SK-N-SH treated with all-trans-retinoic acid at 6 μM for 48 hours (cell line): Measurements from ENCODE around the gene DDX10.

Experiments
- ARNTL ChIP-seq: fragments of 450-650 bp; formaldehyde crosslinking; IDR thresholded peaks from 2 replicates; pipeline ENCODE4 v1.5.0; 2020; ENCODE audit warnings: low read depth, mild to moderate bottlenecking, moderate library complexity, borderline replicate concordance
- BACH2 ChIP-seq: fragments of 250-450 bp; sonication (Bioruptor Pico); IDR thresholded peaks from 2 replicates; pipeline ENCODE4 v1.9.0; 2021; ENCODE audit warnings: mild to moderate bottlenecking, borderline replicate concordance
- CREB5 ChIP-seq: fragments of 250-450 bp; sonication (Bioruptor Pico); IDR thresholded peaks from 2 replicates; pipeline ENCODE4 v1.5.1; 2020; ENCODE audit warnings: low read depth, mild to moderate bottlenecking, moderate library complexity
- ESRRG ChIP-seq: fragments of 250-450 bp; sonication (Bioruptor Pico); IDR thresholded peaks from 2 replicates; pipeline ENCODE4 v1.6.1; 2021; ENCODE audit warnings: mild to moderate bottlenecking
- GLIS3 ChIP-seq: fragments of 250-450 bp; sonication (Bioruptor Pico); IDR thresholded peaks from 2 replicates; pipeline ENCODE4 v1.5.0; 2020; ENCODE audit warnings: mild to moderate bottlenecking, moderate library complexity
- PATZ1 ChIP-seq: fragments of 250-450 bp; sonication (Bioruptor Pico); IDR thresholded peaks from 2 replicates; pipeline ENCODE4 v1.8.0; 2020; ENCODE audit warnings: mild to moderate bottlenecking, moderate library complexity, borderline replicate concordance
- RARB ChIP-seq: fragments of 250-450 bp; sonication (Bioruptor Pico); IDR thresholded peaks from 2 replicates; pipeline ENCODE4 v1.8.0; 2021; ENCODE audit warnings: mild to moderate bottlenecking, moderate library complexity
- SNAI2 ChIP-seq: fragments of 250-450 bp; sonication (Bioruptor Pico); IDR thresholded peaks from 2 replicates; pipeline ENCODE4 v1.5.0; 2020; ENCODE audit warnings: mild to moderate bottlenecking, moderate library complexity
- TSHZ2 ChIP-seq: fragments of 250-450 bp; sonication (Bioruptor Pico); IDR thresholded peaks from 2 replicates; pipeline ENCODE4 v1.5.0; 2020; ENCODE audit warnings: mild to moderate bottlenecking, moderate library complexity
- ZC3H10 ChIP-seq: fragments of 250-450 bp; sonication (Bioruptor Pico); IDR thresholded peaks from 2 replicates; pipeline ENCODE4 v1.5.1; 2021; ENCODE audit warnings: mild to moderate bottlenecking, moderate library complexity
- ZFP30 ChIP-seq: fragments of 450-650 bp; formaldehyde crosslinking; IDR thresholded peaks from 2 replicates; pipeline ENCODE4 v1.5.0; 2022; ENCODE audit warnings: mild to moderate bottlenecking, moderate library complexity
- ZNF565 ChIP-seq: fragments of 450-650 bp; formaldehyde crosslinking; conservative IDR thresholded peaks from 2 replicates; pipeline ENCODE4 v1.5.0; 2020; ENCODE audit warnings: low read depth, mild to moderate bottlenecking, moderate library complexity
- ZNF70 ChIP-seq: fragments of 450-650 bp; formaldehyde crosslinking; IDR thresholded peaks from 2 replicates; pipeline ENCODE4 v1.5.0; 2020; ENCODE audit warnings: mild to moderate bottlenecking, moderate library complexity
- ZNF8 ChIP-seq: fragments of 450-650 bp; formaldehyde crosslinking; IDR thresholded peaks from 2 replicates; pipeline ENCODE4 v1.5.0; 2020; ENCODE audit warnings: mild to moderate bottlenecking, moderate library complexity

- TF ChIP-seq GLIS3 (CRISPR knock-in tag), result no peak
- no peak for TF ChIP-seq ZFP30 (CRISPR knock-in tag)
- TF ChIP-seq BACH2 (CRISPR knock-in tag), result no peak
- TF ChIP-seq TSHZ2 (CRISPR knock-in tag), result no peak
- TF ChIP-seq SNAI2 (CRISPR knock-in tag), result no peak
- TF ChIP-seq CREB5, result no peak
- TF ChIP-seq ZC3H10, result no peak
- no peak for TF ChIP-seq ESRRG (CRISPR knock-in tag)
- no peak for TF ChIP-seq ARNTL (CRISPR knock-in tag)
- TF ChIP-seq ZNF565, result no peak
- TF ChIP-seq ZNF70 (CRISPR knock-in tag), result no peak
- TF ChIP-seq PATZ1 (CRISPR knock-in tag), result no peak
- no peak for TF ChIP-seq ZNF8
- TF ChIP-seq RARB, result no peak
Observed at GRCh38 chr11:108713076-108713790, 48.4 kb downstream of the DDX10 start.
